ENCODE results near the gene MRPL51.

DNA sequence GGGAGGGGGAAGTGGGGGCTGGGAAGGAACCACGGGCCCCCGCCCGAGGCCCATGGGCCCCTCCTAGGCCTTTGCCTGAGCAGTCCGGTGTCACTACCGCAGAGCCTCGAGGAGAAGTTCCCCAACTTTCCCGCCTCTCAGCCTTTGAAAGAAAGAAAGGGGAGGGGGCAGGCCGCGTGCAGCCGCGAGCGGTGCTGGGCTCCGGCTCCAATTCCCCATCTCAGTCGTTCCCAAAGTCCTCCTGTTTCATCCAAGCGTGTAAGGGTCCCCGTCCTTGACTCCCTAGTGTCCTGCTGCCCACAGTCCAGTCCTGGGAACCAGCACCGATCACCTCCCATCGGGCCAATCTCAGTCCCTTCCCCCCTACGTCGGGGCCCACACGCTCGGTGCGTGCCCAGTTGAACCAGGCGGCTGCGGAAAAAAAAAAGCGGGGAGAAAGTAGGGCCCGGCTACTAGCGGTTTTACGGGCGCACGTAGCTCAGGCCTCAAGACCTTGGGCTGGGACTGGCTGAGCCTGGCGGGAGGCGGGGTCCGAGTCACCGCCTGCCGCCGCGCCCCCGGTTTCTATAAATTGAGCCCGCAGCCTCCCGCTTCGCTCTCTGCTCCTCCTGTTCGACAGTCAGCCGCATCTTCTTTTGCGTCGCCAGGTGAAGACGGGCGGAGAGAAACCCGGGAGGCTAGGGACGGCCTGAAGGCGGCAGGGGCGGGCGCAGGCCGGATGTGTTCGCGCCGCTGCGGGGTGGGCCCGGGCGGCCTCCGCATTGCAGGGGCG is 41.0 kb upstream of the MRPL51 start, which contains the start of gene GAPDH:
- TF ChIP-seq ZFP36 (IDR thresholded peaks at IDR 0.05; ENCODE audit: low read depth, low read length, partially characterized antibody) = no peak
- TF ChIP-seq, protein P1, sequence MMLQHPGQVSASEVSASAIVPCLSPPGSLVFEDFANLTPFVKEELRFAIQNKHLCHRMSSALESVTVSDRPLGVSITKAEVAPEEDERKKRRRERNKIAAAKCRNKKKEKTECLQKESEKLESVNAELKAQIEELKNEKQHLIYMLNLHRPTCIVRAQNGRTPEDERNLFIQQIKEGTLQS (IDR thresholded peaks at IDR 0.05) = no peak
- TF ChIP-seq, protein P1 (CRISPR knock-in tag; conservative IDR thresholded peaks at IDR 0.05) = peak; percentile 66; the same call in 1 of the 2 replicates
- no peak for TF ChIP-seq GATA2 (CRISPR knock-in tag; IDR thresholded peaks at IDR 0.05)
- TF ChIP-seq RAD21 (CRISPR knock-in tag; conservative IDR thresholded peaks at IDR 0.05 in 1 of 2, IDR thresholded peaks at IDR 0.05 in 1 of 2) = no peak
- TF ChIP-seq ESRRA (IDR thresholded peaks at IDR 0.05; ENCODE audit: borderline replicate concordance, low read depth) = no peak; the same call in 1 of the 2 replicates
- TF ChIP-seq, protein P2, sequence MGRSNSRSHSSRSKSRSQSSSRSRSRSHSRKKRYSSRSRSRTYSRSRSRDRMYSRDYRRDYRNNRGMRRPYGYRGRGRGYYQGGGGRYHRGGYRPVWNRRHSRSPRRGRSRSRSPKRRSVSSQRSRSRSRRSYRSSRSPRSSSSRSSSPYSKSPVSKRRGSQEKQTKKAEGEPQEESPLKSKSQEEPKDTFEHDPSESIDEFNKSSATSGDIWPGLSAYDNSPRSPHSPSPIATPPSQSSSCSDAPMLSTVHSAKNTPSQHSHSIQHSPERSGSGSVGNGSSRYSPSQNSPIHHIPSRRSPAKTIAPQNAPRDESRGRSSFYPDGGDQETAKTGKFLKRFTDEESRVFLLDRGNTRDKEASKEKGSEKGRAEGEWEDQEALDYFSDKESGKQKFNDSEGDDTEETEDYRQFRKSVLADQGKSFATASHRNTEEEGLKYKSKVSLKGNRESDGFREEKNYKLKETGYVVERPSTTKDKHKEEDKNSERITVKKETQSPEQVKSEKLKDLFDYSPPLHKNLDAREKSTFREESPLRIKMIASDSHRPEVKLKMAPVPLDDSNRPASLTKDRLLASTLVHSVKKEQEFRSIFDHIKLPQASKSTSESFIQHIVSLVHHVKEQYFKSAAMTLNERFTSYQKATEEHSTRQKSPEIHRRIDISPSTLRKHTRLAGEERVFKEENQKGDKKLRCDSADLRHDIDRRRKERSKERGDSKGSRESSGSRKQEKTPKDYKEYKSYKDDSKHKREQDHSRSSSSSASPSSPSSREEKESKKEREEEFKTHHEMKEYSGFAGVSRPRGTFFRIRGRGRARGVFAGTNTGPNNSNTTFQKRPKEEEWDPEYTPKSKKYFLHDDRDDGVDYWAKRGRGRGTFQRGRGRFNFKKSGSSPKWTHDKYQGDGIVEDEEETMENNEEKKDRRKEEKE (IDR thresholded peaks at IDR 0.05; ENCODE audit: borderline replicate concordance in 1 of 2, control insufficient read depth in 1 of 2, low read depth in 2 of 2, low read length in 1 of 2) = no peak
- no peak for TF ChIP-seq ZNF174 (CRISPR knock-in tag; IDR thresholded peaks at IDR 0.05)
- no peak for TF ChIP-seq ZNF584 (CRISPR knock-in tag; IDR thresholded peaks at IDR 0.05; ENCODE audit: low read depth)
- no peak for TF ChIP-seq ZNF217 (CRISPR knock-in tag; IDR thresholded peaks at IDR 0.05)
- TF ChIP-seq FOXJ3 (CRISPR knock-in tag; IDR thresholded peaks at IDR 0.05) = no peak
- TF ChIP-seq, protein P3, sequence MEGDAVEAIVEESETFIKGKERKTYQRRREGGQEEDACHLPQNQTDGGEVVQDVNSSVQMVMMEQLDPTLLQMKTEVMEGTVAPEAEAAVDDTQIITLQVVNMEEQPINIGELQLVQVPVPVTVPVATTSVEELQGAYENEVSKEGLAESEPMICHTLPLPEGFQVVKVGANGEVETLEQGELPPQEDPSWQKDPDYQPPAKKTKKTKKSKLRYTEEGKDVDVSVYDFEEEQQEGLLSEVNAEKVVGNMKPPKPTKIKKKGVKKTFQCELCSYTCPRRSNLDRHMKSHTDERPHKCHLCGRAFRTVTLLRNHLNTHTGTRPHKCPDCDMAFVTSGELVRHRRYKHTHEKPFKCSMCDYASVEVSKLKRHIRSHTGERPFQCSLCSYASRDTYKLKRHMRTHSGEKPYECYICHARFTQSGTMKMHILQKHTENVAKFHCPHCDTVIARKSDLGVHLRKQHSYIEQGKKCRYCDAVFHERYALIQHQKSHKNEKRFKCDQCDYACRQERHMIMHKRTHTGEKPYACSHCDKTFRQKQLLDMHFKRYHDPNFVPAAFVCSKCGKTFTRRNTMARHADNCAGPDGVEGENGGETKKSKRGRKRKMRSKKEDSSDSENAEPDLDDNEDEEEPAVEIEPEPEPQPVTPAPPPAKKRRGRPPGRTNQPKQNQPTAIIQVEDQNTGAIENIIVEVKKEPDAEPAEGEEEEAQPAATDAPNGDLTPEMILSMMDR (IDR thresholded peaks at IDR 0.05 in 2 of 3, conservative IDR thresholded peaks at IDR 0.05 in 1 of 3; ENCODE audit: insufficient read depth in 2 of 3, low read depth in 1 of 3, low read length in 3 of 3) = no peak; a peak in 1 of 6 replicates
- TF ChIP-seq, protein P4, sequence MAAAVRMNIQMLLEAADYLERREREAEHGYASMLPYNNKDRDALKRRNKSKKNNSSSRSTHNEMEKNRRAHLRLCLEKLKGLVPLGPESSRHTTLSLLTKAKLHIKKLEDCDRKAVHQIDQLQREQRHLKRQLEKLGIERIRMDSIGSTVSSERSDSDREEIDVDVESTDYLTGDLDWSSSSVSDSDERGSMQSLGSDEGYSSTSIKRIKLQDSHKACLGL (CRISPR knock-in tag; IDR thresholded peaks at IDR 0.05; ENCODE audit: borderline replicate concordance, poor library complexity, severe bottlenecking) = no peak
- TF ChIP-seq CHD1 (IDR thresholded peaks at IDR 0.05; ENCODE audit: low read length) = no peak
- TF ChIP-seq, protein P5, sequence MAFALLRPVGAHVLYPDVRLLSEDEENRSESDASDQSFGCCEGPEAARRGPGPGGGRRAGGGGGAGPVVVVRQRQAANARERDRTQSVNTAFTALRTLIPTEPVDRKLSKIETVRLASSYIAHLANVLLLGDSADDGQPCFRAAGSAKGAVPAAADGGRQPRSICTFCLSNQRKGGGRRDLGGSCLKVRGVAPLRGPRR (CRISPR knock-in tag; IDR thresholded peaks at IDR 0.05) = no peak
